HTR-8/SVneo (cell line): ENCODE results near the gene LRP1B.
A peak's percentile ranks its signal among the peaks of the same experiment; 100 is the strongest.

Source experiments
- DNase-seq: peaks from one replicate; pipeline ENCODE4 v3.0.0; 2011; ENCODE audit warnings: low spot score, mixed read lengths; ENCODE audit not compliant: insufficient read length
- FAIRE-seq: peaks from 2 replicates; lab custom pipeline; 2011; peaks lifted over from hg19 to GRCh38; lab: Jason Lieb, UNC

Gene LRP1B

DNA sequence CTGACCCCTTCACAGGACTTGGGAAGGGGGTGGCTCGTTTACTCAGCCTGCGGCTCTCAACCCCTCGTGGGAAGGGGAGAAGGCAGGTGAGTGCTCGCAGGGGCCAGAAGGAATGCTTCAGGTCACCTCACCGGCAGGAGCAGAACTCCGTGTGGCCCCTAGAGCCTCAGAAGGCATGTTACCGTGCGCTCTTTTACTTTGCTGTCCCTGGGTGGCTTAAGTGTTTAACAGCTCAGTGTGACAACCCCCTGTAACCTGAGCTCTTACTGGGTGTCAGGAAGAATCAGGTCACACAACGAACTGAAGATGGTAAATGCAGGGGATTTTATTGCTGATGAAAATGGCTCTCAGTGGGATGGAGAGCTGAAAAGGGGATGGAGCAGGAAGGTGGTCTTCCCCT, 1235.4 kb downstream of the LRP1B start:
- FAIRE-seq (no peak), DNase-seq (no peak)

DNA sequence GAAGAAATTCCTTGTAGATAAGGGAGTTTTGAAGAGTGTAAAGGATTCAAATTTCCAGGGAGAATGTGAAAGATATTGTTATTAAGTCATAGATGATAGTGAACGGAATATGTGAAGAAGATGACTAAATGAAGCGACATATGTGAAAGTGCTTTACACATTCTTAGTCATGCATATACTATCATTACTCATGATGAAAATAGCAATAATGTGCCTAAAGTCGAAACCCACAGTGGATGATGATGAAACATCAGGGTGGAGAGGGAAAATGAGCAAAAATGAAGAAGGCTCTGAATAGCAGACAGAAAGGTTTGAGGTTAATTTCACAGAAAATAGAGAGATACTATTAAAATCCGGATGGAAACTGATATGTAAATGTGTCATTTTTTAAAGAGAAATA, 1237.1 kb downstream of the LRP1B start:
- DNase-seq (no peak), FAIRE-seq (no peak)

- FAIRE-seq (no peak), DNase-seq (no peak)
These were observed 1237.7 kb downstream of the LRP1B start for GRCh38 chr2:140892911-140893637.

GRCh38 chr2:140892436-140892835, 1238.4 kb downstream of the LRP1B start:
- FAIRE-seq (peak; percentile 9), DNase-seq (no peak)

- DNase-seq, result no peak
- FAIRE-seq, result no peak
These were observed 1239.1 kb downstream of the LRP1B start for GRCh38 chr2:140891614-140892212.

GRCh38 chr2:140882671-140883620, 1247.9 kb downstream of the LRP1B start:
- DNase-seq, result no peak
- FAIRE-seq, result no peak

DNA sequence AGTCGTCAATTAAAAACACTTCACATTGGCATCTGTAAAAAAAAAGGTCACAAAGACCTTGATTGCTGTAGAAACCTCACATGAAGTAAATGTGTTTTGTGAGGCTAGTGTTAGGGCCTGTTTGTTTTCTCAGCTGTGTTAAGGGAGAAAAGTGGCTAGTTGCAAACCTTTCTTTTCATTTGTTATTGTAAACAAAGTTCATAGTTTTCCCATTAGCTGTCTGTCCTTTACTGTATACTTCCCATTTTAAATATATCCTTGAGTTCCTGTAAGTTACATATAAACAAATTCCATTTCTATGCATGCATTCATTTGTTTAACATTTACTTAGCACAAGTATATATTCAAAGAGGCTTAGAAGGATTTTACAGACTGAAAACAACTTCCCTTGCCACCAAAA, 1250.2 kb downstream of the LRP1B start:
- FAIRE-seq (no peak), DNase-seq (no peak)

DNA sequence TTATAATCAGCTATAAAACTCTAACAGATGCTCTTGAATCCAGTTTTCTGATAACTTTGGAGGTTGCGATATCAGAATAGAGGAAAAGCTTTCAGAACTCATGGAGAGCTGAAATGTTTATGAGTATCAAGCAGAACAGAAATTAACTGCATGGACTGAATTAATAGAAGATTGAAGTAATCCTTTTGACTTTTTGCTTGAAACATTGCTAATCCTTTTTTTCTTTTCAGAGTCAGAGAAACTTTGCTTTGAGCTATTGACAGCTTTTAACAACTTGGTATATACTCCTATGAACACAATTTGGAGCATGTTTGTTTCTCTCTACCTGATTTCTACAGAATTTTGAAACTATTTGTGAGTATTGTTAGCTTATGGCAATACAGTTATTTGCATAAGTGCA, 1254.8 kb downstream of the LRP1B start:
- no peak for DNase-seq
- no peak for FAIRE-seq

GRCh38 chr2:140873915-140874531, 1256.8 kb downstream of the LRP1B start:
- DNase-seq, result no peak

GRCh38 chr2:140869925-140870324, 1260.9 kb downstream of the LRP1B start:
- FAIRE-seq (no peak), DNase-seq (no peak)

More at GRCh38 chr2:140873915-140874531, 1256.8 kb downstream of the LRP1B start:
- no peak for FAIRE-seq

GRCh38 chr2:140869107-140869506, 1261.7 kb downstream of the LRP1B start:
- no peak for DNase-seq
- FAIRE-seq, result no peak

- FAIRE-seq (no peak), DNase-seq (no peak)
These were observed 1265.0 kb downstream of the LRP1B start for GRCh38 chr2:140865837-140866236.

GRCh38 chr2:140863713-140864112, 1267.1 kb downstream of the LRP1B start:
- FAIRE-seq (no peak), DNase-seq (peak; percentile 5)

GRCh38 chr2:140862181-140862580, 1268.6 kb downstream of the LRP1B start:
- DNase-seq (no peak), FAIRE-seq (no peak)

DNA sequence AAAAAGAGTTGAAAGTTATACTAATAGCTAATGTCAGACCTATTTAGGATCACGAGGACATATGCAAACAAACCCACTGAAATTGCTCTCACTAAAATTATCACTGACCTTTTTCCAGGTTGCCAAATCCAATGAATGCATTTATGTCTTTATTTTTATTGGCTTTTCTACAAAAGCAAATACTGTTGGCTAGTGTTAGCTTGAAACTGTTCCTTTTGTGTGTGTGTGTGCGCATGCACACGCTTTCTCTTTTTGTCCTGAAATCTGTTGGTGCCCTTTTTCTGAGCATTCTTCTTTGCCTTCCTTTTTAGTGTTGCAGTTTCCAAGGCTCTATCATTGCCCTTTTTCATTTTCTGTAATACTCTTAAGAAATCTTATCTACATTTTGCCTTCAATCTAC, 1269.2 kb downstream of the LRP1B start:
- no peak for DNase-seq
- no peak for FAIRE-seq

- DNase-seq (no peak), FAIRE-seq (no peak)
These were observed 1275.3 kb downstream of the LRP1B start for GRCh38 chr2:140855471-140855870.

GRCh38 chr2:140851258-140851981, 1279.4 kb downstream of the LRP1B start:
- DNase-seq (no peak), FAIRE-seq (no peak)

GRCh38 chr2:140843186-140843585, 1287.6 kb downstream of the LRP1B start:
- FAIRE-seq (no peak), DNase-seq (no peak)

DNA sequence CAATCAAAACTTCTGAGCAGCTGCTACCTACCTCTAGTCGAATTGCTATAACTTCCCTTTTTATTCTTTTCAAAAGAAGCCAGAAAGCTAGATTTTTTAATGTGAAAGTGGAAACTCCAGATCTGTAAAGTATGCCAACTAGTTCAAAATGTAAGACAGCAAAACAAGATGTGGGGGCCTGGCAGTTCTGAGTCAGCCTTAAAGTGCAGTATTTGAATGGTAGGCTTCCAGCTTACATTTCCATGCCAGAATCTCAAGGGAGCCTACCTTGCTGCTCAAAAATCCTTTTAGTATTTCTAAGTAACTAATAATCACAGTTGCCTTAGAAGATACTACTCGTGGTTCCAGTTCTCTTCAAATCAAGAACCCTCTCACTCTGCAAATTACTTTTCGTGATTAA, 1288.7 kb downstream of the LRP1B start:
- DNase-seq (no peak), FAIRE-seq (no peak)

GRCh38 chr2:140841141-140841540, 1289.7 kb downstream of the LRP1B start:
- DNase-seq, result no peak
- no peak for FAIRE-seq
